Hepatocyte (in vitro differentiated cells): ENCODE results near the gene JMJD7. TPM values are rescaled to one million over a fixed set of nuclear protein-coding genes. Genes with fewer than 3 reads are reported as not detected.

Experiments used
- DNase-seq: peaks from one replicate; pipeline ENCODE4 v3.0.0-alpha.2; 2016; ENCODE audit warnings: low spot score
- H2AFZ ChIP-seq: fragments of 200-600 bp; sonication (generic); 2 replicates; pipeline ENCODE4 v1.6.0; 2016; ENCODE audit warnings: antibody characterized with exemption, mild to moderate bottlenecking
- H3K27ac ChIP-seq: fragments of 200-600 bp; sonication (generic); 2 replicates; pipeline ENCODE4 v1.5.1; 2016; ENCODE audit warnings: mild to moderate bottlenecking
- H3K27me3 ChIP-seq: fragments of 200-600 bp; sonication (generic); 2 replicates; pipeline ENCODE4 v1.6.1; 2016
- H3K36me3 ChIP-seq: fragments of 200-600 bp; sonication (generic); replicated peaks from 2 replicates; pipeline ENCODE4 v1.5.1; 2016; ENCODE audit warnings: low read depth; ENCODE audit not compliant: insufficient read depth
- H3K4me1 ChIP-seq: fragments of 200-600 bp; sonication (generic); 2 replicates; pipeline ENCODE4 v1.5.1; 2016; ENCODE audit warnings: mild to moderate bottlenecking, moderate library complexity; ENCODE audit not compliant: insufficient read depth
- H3K4me2 ChIP-seq: fragments of 200-600 bp; sonication (generic); 2 replicates; pipeline ENCODE4 v1.6.0; 2016
- H3K4me3 ChIP-seq: fragments of 200-600 bp; sonication (generic); 2 replicates; pipeline ENCODE4 v1.5.1; 2016; ENCODE audit warnings: mild to moderate bottlenecking
- H3K79me2 ChIP-seq: fragments of 200-600 bp; sonication (generic); 2 replicates; pipeline ENCODE4 v1.6.0; 2017; ENCODE audit warnings: mild to moderate bottlenecking
- H3K9me2 ChIP-seq: fragments of 200-600 bp; sonication (generic); replicated peaks from 2 replicates; pipeline ENCODE4 v1.6.0; 2017; ENCODE audit warnings: mild to moderate bottlenecking; ENCODE audit not compliant: insufficient read depth
- H3K9me3 ChIP-seq: fragments of 200-600 bp; sonication (generic); 2 replicates; pipeline ENCODE4 v1.5.1; 2016; ENCODE audit warnings: low read depth, mild to moderate bottlenecking
- H4K20me1 ChIP-seq: fragments of 200-600 bp; sonication (generic); 2 replicates; pipeline ENCODE4 v1.6.0; 2016; ENCODE audit warnings: mild to moderate bottlenecking; ENCODE audit not compliant: insufficient read depth, poor library complexity, severe bottlenecking
- CTCF ChIP-seq: fragments of 200-600 bp; sonication (generic); IDR thresholded peaks from 2 replicates; pipeline ENCODE4 v1.5.1; 2016; ENCODE audit warnings: antibody characterized with exemption, mild to moderate bottlenecking; ENCODE audit not compliant: poor library complexity
- EZH2 ChIP-seq: fragments of 200-600 bp; sonication (generic); IDR thresholded peaks from 2 replicates; pipeline ENCODE4 v1.6.1; 2016; ENCODE audit warnings: antibody characterized with exemption, mild to moderate bottlenecking, borderline replicate concordance
- EZH2phosphoT487 ChIP-seq: fragments of 200-600 bp; sonication (generic); IDR thresholded peaks from one replicate; pipeline ENCODE4 v1.6.1; 2018; ENCODE audit warnings: antibody characterized with exemption, mild to moderate bottlenecking, low read depth, moderate library complexity; ENCODE audit not compliant: unreplicated experiment, severe bottlenecking
- WGBS: methylation state at CpG from one replicate; pipeline ENCODE4 v1.1.6; 2016; ENCODE audit warnings: low lambda C conversion rate; ENCODE audit errors: missing lambda C conversion rate; 5-methylcytosine and 5-hydroxymethylcytosine counted together
- polyA plus RNA-seq: library from polyadenylated mRNA; unstranded; fragments of >200 nt; fragmentation: Nextera tagmentation; extraction: Ambion mirVana; gene quantifications from 2 replicates; pipeline ENCODE4 v1.2.1, GENCODE V29; 2016
- total RNA-seq: library from RNA; depleted of rRNA; stranded (reverse); fragments of >200 nt; gene quantifications from 2 replicates; pipeline ENCODE4 v1.2.3, GENCODE V29; 2014

The JMJD7 gene
- total and polyA plus RNA-seq, 2 experiments from 2014 or later: 9.9 to 14.1 TPM

DNA sequence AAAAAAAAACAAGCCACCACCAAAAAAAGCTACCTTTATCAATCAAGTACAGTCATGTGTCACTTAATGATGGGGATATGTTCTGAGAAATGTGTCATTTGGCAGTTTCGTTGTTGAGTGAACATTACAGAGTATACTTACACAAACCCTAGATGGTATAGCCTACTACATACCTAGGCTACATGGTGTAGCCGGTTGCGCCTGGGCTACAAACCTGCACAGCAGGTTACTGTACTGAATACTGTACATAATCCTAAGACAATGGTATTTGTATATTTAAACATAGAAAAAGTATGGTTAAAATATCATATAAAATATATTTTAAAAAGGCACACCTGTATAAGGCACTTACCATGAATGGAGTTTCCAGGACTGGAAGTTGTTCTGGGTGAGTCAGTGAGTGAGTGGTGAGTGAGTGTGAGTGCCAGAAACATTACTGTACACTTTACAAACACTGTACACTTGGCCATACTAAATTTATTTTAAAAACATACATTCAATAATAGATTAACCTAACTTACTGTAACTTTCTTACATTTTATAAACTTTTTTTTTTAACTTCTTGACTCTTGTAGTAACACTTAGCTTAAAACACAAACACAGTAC lies 25.9 kb upstream of the JMJD7 start:
- TF ChIP-seq EZH2phosphoT487: no peak
- no peak for TF ChIP-seq EZH2
- TF ChIP-seq CTCF: no peak
- H3K9me3 ChIP-seq: no peaks in the 10 kb centered on the region
- 95% methylated on average over 3 of the region's 3 CpGs for WGBS
- H3K36me3 ChIP-seq: no peaks in the 10 kb centered on the region
- H4K20me1 ChIP-seq: no peaks in the 10 kb centered on the region
- DNase-seq: no peak
- H3K4me3 ChIP-seq: no peak overlapping the region
- H3K79me2 ChIP-seq: peaks cover 42% of the 10 kb centered on the region
- no peak overlapping the region for H3K27ac ChIP-seq
- no peaks in the 10 kb centered on the region for H3K9me2 ChIP-seq
- H3K27me3 ChIP-seq: no peaks in the 10 kb centered on the region
- no peak overlapping the region for H3K4me2 ChIP-seq
- no peak overlapping the region for H2AFZ ChIP-seq
- H3K4me1 ChIP-seq: peaks cover 12% of the 10 kb centered on the region

GRCh38 chr15:41804361-41804760 lies 23.5 kb upstream of the JMJD7 start:
- H3K79me2 ChIP-seq: peaks cover 32% of the 10 kb centered on the region
- H3K4me2 ChIP-seq: no peak overlapping the region
- H3K4me1 ChIP-seq: no peaks in the 10 kb centered on the region
- peak overlapping the region; percentile 51 for H3K27ac ChIP-seq
- no peaks in the 10 kb centered on the region for H3K27me3 ChIP-seq
- H4K20me1 ChIP-seq: no peaks in the 10 kb centered on the region
- H2AFZ ChIP-seq: no peak overlapping the region
- WGBS: 93% methylated on average over 2 of the region's 2 CpGs
- DNase-seq: no peak
- H3K36me3 ChIP-seq: no peaks in the 10 kb centered on the region
- no peaks in the 10 kb centered on the region for H3K9me2 ChIP-seq
- TF ChIP-seq EZH2: no peak
- no peak for TF ChIP-seq CTCF
- no peak for TF ChIP-seq EZH2phosphoT487
- H3K9me3 ChIP-seq: no peaks in the 10 kb centered on the region
- no peak overlapping the region for H3K4me3 ChIP-seq

GRCh38 chr15:41804916-41805666 lies 22.8 kb upstream of the JMJD7 start:
- Histone ChIP-seq H3K4me2 (no peak overlapping the region), H2AFZ (no peak overlapping the region), H3K9me3 (no peaks in the 10 kb centered on the region), H3K79me2 (peaks cover 28% of the 10 kb centered on the region), H3K36me3 (no peaks in the 10 kb centered on the region), H4K20me1 (no peaks in the 10 kb centered on the region), H3K4me1 (no peaks in the 10 kb centered on the region), H3K9me2 (no peaks in the 10 kb centered on the region), H3K27me3 (no peaks in the 10 kb centered on the region), H3K27ac (peak overlapping the region; percentile 51), H3K4me3 (no peak overlapping the region)
- WGBS: 86% methylated on average over 8 of the region's 8 CpGs
- no peak for DNase-seq
- no peak for TF ChIP-seq EZH2
- no peak for TF ChIP-seq EZH2phosphoT487
- TF ChIP-seq CTCF: no peak
